HG02642 (cell line): ENCODE measurements around the gene MX1.

Experiments
- ATAC-seq: cut with Tn5 transposase; IDR thresholded peaks from one replicate; pipeline ENCODE4 v1.9.1; 2021; ENCODE audit warnings: mild to moderate bottlenecking; ENCODE audit not compliant: unreplicated experiment, poor library complexity

The MX1 gene

GRCh38 chr21:41453198-41453597 is 27.2 kb downstream of the MX1 start:
- no peak for ATAC-seq

GRCh38 chr21:41453761-41454160 is 27.7 kb downstream of the MX1 start:
- ATAC-seq, result no peak

DNA sequence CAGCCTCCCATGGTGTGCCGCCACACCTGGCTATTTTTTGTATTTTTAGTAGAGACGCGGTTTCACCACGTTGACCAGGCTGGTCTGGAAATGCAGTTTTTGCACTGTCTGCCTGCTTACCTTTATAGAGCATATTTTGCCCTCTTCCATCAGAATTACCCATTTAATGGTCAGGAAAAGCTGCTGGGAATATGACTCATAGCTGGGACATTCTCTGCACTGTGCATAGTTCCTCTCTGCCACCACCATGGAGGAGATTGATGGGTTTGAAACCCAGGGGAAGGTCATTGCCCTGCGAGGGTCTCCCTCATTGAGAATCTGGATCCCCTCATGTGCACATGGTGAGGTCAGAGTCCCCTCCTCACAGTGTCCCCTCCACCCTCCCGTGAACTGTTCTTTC is 32.1 kb downstream of the MX1 start:
- ATAC-seq, result no peak

- ATAC-seq, result no peak
These were observed 32.5 kb downstream of the MX1 start for GRCh38 chr21:41458559-41458958.

DNA sequence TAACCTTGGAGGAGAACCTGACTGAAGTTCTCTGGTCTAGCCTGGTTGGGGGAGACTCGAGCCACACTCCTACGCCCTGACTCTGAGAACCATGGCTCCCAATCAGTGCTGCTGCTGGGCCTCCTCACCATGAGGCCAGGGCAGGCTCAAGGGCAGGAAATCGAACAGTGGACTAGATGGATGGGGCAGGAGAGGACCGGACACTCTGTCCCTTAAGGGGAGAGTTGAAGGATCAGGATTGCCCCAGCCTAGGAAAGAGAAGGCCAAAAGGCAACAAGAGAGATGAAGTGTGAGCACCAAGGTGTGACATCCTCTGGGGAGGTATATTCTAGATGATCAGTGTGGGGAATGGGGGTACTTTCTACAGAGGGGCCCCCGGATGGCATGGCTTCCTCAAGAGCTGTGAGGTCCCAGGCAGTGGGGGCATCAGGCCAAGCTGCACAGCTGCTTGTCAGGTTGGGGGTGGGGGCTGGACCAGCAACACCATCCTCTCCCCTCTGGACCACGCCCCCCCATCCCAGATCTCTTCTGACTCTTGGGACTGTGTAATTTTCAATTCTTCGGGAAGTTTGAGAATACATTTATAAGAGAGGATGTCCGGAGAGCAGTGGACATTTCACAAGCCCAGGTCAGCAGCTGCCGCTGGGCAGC is 34.0 kb downstream of the MX1 start:
- peak; percentile 29 for ATAC-seq

GRCh38 chr21:41460578-41461527 is 34.8 kb downstream of the MX1 start:
- peak; percentile 60 for ATAC-seq

DNA sequence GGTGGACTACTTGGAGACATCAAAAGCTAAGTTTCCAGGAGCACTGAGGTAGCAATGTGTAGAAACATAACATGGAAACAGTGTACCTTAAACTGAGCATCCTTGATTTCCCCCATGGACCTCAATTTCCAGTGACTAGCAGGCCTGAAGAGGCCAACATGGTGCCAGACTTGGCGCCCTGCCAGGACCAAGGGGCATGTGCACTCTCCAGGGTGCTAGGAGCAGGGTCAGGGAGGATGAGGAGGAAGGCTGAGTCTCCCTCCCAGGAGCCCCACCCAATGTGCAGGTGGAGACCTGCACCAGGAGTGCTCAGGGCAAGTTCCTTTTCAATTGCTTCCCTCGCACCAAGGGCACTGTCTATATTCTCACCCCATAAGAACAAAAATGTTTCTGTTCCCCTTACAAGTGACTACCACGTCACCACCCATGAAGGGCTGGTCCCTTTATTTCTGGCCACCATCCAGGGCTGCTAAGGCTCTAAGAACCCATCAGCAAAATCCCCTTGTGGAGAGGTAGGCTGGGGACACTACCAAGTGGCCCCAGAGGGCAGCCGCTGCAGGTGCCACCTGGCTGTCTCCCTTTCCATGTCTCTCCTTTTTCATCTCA is 39.2 kb downstream of the MX1 start:
- ATAC-seq, result no peak

GRCh38 chr21:41466024-41466820 is 40.2 kb downstream of the MX1 start:
- no peak for ATAC-seq

GRCh38 chr21:41470054-41470453 is 44.0 kb downstream of the MX1 start:
- ATAC-seq, result no peak

GRCh38 chr21:41472753-41473548 is 46.9 kb downstream of the MX1 start:
- no peak for ATAC-seq

DNA sequence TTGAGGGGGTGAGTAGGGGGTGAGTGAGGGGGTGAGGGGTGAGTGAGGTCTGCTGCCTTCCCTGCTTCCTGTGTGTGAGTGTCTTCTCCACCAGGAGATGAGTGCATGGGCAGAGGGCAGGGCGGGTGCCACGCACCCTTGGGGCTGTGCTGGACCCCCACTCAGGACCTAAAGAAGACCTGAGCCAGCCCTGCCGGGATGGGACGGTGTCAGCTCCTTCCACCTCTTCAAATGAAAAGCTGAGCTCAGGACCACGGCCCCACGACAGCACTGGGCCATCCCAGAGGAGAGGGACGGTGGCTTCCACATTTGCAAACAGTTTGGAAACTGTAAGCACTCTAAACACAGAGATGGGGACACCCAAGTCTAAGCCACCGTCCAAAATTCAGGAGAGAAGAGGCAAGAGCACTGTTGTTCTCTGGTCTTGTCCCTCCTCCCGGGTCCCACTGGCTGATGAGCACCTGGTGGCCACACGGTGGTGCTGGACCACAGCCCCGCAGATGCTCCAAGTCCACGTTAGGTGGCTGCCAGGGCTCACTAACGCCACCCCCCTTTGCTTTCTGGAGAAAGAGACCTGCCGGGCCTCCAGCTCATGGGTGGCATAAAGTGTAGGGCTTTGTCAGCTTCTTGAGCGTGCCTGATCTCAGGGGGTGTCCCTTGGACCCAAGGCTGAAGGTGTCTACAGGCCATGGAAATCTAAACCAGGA is 49.8 kb downstream of the MX1 start:
- no peak for ATAC-seq

DNA sequence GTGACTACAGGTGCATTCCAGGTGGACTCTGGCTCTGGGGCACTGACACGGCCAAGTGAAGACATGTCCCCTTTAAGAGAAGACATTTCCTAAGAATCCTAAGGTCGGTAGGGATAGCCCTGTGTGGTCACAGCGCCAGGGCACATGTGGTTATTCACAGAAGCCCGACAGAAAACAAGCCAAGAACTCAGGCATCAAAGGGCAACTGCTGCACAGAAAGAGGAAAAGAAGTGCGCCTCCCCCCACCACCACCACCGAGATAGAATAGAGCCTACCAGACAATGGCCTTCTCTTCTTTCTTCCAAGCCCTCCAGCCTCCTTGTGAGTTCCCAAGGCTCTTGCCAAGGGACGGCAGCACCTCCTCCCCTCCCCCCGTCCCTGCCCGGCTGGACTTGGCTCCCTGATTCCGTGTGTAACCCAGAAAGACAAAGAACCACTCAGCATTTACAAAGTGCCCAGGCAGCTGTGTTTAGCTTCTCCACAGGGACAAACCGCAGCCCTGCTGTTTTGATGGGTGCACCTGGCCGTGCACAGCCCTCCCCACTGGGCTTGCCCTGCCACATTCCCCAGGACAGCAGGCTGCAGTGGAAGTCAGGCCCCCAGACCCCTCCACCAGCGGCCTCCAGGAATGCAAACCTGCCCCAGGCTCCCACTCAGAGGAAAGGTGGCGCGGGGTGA is 51.7 kb downstream of the MX1 start:
- ATAC-seq, result no peak

- ATAC-seq, result no peak
These were observed 52.5 kb downstream of the MX1 start for GRCh38 chr21:41478319-41479177.

DNA sequence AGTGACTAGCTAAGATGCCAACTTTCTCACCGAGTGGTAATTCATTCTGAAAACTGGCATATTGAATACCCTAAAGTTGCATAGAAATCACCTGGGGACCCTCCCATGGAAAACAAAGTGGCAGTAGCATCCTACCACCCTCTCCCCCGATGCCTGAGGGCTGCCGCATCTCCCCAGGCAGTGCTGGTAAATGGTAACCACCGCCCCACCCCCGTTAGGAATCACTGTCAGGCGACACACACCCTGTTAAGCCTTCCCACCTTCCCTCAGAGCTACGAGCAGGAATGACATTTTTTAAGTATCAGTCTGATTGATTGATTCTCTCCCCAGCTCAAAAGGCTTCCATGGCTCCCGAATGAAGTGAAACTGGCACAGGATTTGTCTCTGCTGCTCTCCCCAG is 53.6 kb downstream of the MX1 start:
- ATAC-seq, result no peak

- no peak for ATAC-seq
These were observed 54.1 kb downstream of the MX1 start for GRCh38 chr21:41480086-41480690.

DNA sequence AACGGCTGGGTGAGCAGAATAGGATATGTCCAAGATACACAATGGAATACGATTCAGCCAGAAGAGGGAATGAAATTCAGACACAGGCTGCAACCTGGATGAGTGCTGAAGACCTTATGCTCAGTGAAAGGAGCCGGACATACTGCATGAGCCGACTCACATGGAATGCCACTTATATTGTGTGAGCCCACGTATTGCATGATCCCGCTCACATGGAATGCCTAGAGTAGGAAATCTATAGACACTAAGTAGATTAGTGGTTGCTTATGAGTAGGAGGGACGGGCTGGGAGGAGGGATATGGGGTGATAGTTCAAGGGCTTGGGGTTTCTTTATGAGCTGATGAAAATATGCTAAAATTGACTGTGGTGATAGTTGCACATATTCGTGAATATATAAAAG is 55.2 kb downstream of the MX1 start:
- ATAC-seq, result no peak

DNA sequence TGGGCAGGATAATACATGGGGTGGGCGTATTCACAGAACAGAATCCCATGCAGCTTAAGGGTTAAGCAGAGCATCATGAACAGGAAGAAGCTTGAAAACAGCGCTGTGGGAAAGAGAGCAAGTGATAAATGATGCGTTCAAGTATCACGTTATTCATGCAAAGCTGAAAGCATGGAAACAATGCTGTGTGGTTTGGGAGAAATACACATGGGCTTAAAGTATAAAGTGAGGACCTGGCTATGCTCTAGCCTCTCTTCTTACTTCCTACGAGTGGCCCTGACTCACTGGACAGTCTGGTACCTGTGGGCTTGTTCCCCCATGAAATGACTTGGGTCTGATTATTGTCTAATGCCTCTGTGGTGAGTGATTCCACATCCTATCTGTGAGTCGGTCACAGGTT is 56.3 kb downstream of the MX1 start:
- no peak for ATAC-seq
